AG04450 (cell line): ENCODE data around the gene CRACR2B. TPM values are rescaled to one million over a fixed set of nuclear protein-coding genes. Genes with fewer than 3 reads are reported as not detected.
A peak's percentile ranks its signal among the peaks of the same experiment; 100 is the strongest.

ENCODE experiments used
- CTCF ChIA-PET: fragments of 300-600, 350-600 bp; formaldehyde crosslinking; extraction: SDS; loops from one replicate; lab custom pipeline; 2022; ENCODE audit warnings: antibody characterized with exemption, inconsistent platforms; lab: Charles Lee
- POLR2A ChIA-PET: fragments of 350-600 bp; formaldehyde crosslinking; extraction: SDS; loops from one replicate; lab custom pipeline; 2021; ENCODE audit warnings: antibody characterized with exemption, inconsistent platforms; lab: Yijun Ruan, JAX
- DNase-seq: peaks from one replicate; pipeline ENCODE4 v3.0.0-alpha.2; 2011; ENCODE audit warnings: low read depth, low spot score
- H3K27ac ChIP-seq: one replicate; pipeline ENCODE4 v1.5.1; 2012; ENCODE audit warnings: low read depth, low read length, control low read depth
- H3K27me3 ChIP-seq: one replicate; pipeline ENCODE4 v1.6.0; 2012; ENCODE audit warnings: low read length; ENCODE audit not compliant: control insufficient read depth, insufficient read depth
- H3K4me3 ChIP-seq: 2 replicates; pipeline ENCODE4 v1.5.1; 2011; ENCODE audit warnings: mild to moderate bottlenecking, low read depth, low read length, control low read depth
- H3K9me3 ChIP-seq: 2 replicates; pipeline ENCODE4 v1.5.1; 2012; ENCODE audit warnings: low read length; ENCODE audit not compliant: control insufficient read depth, insufficient read depth
- polyA plus RNA-seq: library from polyadenylated mRNA; depleted of rRNA; stranded (reverse); fragments of >200 nt; gene quantifications from 2 replicates; pipeline ENCODE4 v1.2.3, GENCODE V29; 2011
- TF ChIP-seq, protein P1 (sequence below): IDR thresholded peaks from 2 replicates; pipeline ENCODE4 v1.5.1; 2011; ENCODE audit warnings: low read depth, low read length, control low read depth, inconsistent platforms

CRACR2B gene
- polyA plus RNA-seq, 1 experiment, result 0.26 TPM

DNA sequence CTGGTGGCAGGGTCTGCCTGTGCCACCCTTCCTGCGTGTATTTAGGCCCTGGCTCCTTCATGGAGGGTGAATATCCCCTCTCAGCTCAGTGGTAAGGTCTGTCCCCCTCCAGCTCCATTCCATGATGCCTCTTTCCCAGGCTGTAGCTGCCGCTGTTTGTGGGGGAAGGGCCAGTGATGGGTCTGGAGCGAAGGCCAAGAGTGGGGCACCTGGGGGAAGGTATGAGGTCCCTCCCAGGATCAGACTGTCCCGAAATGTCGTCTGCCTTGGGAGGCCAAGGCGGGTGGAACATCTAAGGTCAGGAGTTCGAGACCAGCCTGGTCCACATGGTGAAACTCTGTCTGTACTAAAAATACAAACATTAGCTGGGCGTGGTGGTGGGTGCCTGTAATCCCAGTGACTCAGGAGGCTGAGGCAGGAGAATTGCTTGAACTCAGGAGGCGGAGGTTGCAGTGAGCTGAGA is 6.2 kb downstream of the CRACR2B start:
- DNase-seq, result no peak
- Histone ChIP-seq H3K9me3 (no peaks in the 10 kb centered on the region; the same call in 1 of the 2 replicates), H3K27me3 (no peaks in the 10 kb centered on the region), H3K4me3 (peak overlapping the region; percentile 77), H3K27ac (peak overlapping the region; percentile 77)
- CTCF ChIA-PET, result no interaction called here
- TF ChIP-seq, protein P1, sequence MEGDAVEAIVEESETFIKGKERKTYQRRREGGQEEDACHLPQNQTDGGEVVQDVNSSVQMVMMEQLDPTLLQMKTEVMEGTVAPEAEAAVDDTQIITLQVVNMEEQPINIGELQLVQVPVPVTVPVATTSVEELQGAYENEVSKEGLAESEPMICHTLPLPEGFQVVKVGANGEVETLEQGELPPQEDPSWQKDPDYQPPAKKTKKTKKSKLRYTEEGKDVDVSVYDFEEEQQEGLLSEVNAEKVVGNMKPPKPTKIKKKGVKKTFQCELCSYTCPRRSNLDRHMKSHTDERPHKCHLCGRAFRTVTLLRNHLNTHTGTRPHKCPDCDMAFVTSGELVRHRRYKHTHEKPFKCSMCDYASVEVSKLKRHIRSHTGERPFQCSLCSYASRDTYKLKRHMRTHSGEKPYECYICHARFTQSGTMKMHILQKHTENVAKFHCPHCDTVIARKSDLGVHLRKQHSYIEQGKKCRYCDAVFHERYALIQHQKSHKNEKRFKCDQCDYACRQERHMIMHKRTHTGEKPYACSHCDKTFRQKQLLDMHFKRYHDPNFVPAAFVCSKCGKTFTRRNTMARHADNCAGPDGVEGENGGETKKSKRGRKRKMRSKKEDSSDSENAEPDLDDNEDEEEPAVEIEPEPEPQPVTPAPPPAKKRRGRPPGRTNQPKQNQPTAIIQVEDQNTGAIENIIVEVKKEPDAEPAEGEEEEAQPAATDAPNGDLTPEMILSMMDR, result no peak
- POLR2A ChIA-PET, result interaction anchor here (3.1 to 4.9 kb wide), 2 partner anchors 10 to 14 kb away, joined by 22 to 66 read pairs; partner anchors contain the start of genes PNPLA2, POLR2L and TSPAN4

DNA sequence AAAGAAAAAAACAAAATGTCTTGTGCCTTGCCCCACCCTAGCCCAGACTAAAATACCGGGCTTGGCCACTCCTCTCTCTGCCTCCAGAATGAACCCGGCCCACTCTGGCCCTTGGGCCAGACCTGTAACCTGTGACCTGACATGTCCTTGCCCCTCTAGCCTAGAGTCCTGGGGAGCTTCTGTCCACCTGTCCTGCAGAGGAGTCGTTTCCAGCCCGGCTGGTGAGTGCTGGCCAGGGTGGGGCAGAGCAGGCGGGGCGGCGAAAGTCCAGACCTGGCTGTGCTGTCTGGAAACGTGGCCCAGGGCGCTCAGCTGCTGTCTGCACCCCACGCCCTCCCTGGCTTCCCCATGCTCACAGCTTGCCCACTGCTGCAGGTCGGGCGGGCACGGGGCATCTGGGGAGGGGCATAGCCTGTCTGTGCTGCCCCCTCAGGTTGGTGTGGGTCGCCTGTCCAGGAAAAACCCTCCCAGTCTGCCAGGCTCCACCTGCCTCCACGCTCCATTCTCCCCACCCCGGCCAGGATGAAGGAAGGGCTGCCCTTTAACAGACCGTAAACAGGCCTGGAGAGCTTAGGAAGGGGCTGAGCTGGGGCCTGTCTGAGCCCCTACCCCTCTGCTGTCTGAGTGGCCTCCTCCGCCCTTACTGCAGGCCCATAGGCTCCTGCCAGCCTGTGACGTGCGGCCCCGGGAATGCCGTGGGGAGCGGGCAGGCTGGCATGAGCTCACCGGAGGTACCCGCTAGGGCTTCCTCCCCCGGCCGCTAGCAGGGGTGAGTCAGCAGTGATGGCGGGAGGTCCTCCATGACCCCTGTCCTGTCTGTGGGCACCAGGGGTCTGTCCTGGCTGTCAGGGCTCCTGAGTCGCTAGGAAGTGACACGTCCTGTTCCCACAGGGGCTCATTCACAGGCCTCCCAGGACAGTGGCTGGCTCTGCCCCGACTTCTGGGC is 6.9 kb downstream of the CRACR2B start:
- ChIA-PET POLR2A (interaction anchor here (0.5 to 4.9 kb wide), 6 partner anchors 9 to 85 kb away, joined by 3 to 66 read pairs (median 8); partner anchors contain the start of genes PNPLA2, POLR2L, RPLP2 and TSPAN4), CTCF (no interaction called here)
- TF ChIP-seq, protein P1, result no peak
- peak overlapping the region; percentile 77 for H3K27ac ChIP-seq
- H3K9me3 ChIP-seq, result no peaks in the 10 kb centered on the region; the same call in 1 of the 2 replicates
- H3K27me3 ChIP-seq, result no peaks in the 10 kb centered on the region
- peak overlapping the region; percentile 77 for H3K4me3 ChIP-seq
- DNase-seq, result no peak

DNA sequence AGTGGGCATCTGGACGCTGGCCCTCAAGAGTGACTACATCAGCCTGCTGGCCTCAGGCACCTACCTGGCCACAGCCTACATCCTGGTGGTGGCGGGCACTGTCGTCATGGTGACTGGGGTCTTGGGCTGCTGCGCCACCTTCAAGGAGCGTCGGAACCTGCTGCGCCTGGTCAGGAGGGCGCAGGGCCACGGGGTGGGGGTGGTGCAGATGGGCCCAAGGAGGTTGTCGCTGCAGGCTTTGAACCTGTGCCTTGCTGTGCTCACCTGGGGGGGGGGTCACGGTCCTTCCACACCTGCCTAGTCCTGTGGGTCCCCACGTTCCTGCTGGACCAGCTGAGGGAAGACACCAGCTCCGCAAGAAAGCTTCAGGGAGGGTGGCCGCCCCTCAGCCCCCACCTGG is 8.6 kb downstream of the CRACR2B start:
- CTCF ChIA-PET, result interaction anchor here (0.8 kb wide), 1 partner anchor 12 kb away, joined by 4 read pairs; no protein-coding TSS in a partner anchor
- Histone ChIP-seq H3K27ac (no peak overlapping the region), H3K4me3 (no peak overlapping the region), H3K27me3 (no peaks in the 10 kb centered on the region), H3K9me3 (no peaks in the 10 kb centered on the region; the same call in 1 of the 2 replicates)
- POLR2A ChIA-PET, result no interaction called here
- DNase-seq, result no peak
- TF ChIP-seq, protein P1, result no peak

DNA sequence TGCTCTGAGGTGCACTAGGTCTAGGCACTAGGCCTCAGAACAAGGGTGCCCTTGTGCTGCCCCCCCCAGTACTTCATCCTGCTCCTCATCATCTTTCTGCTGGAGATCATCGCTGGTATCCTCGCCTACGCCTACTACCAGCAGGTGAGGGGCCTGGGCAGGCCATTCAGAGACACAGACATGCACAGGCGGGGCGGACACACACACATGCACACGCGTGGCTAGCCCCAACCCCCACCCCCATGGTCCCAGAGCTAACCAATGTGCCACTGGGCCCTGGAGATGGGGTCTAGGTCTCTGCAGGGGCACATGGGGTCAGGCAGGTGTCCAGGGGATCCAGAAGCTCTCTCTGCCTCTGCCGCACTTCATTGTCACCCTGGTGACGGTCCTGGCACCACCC is 9.0 kb downstream of the CRACR2B start:
- Histone ChIP-seq H3K4me3 (no peak overlapping the region), H3K27me3 (no peaks in the 10 kb centered on the region), H3K9me3 (no peaks in the 10 kb centered on the region; the same call in 1 of the 2 replicates), H3K27ac (no peak overlapping the region)
- TF ChIP-seq, protein P1, result no peak
- CTCF ChIA-PET, result interaction anchor here (0.8 kb wide), 1 partner anchor 11 kb away, joined by 4 read pairs; no protein-coding TSS in a partner anchor
- DNase-seq, result no peak
- POLR2A ChIA-PET, result interaction anchor here (0.7 kb wide), 1 partner anchor 17 kb away, joined by 3 read pairs; no protein-coding TSS in a partner anchor
